GM23338 (cell line): ENCODE measurements around the gene CCDC188.

Experiments used
- CREB1 ChIP-seq: fragments of 250-450 bp; sonication (Bioruptor Pico); IDR thresholded peaks from 2 replicates; pipeline ENCODE4 v1.5.0; 2020; ENCODE audit warnings: low read depth, mild to moderate bottlenecking, moderate library complexity
- CTCF ChIP-seq, 2 experiments: fragments of 200-600 bp in 1 of 2; sonication (generic) in 1 of 2; conservative IDR thresholded peaks; 2 replicates each; pipeline versions ENCODE4 v1.5.1 to v1.6.1; 2016 to 2017; ENCODE audit warnings: antibody characterized with exemption in 2 of 2, low read depth in 2 of 2, mild to moderate bottlenecking in 2 of 2, moderate library complexity in 1 of 2
- EZH2 ChIP-seq: fragments of 200-600 bp; sonication (generic); IDR thresholded peaks from one replicate; pipeline ENCODE4 v1.8.0; 2017; ENCODE audit warnings: antibody characterized with exemption, mild to moderate bottlenecking, low read depth; ENCODE audit not compliant: unreplicated experiment
- EZH2phosphoT487 ChIP-seq: fragments of 200-600 bp; sonication (generic); IDR thresholded peaks from one replicate; pipeline ENCODE4 v1.8.1; 2018; ENCODE audit warnings: antibody characterized with exemption; ENCODE audit not compliant: unreplicated experiment
- JUNB ChIP-seq: IDR thresholded peaks from one replicate; pipeline ENCODE4 v1.6.1; 2016; ENCODE audit warnings: antibody characterized with exemption; ENCODE audit not compliant: unreplicated experiment
- POLR2AphosphoS5 ChIP-seq: IDR thresholded peaks from 2 replicates; pipeline ENCODE4 v1.6.1; 2016; ENCODE audit warnings: antibody characterized with exemption, low read depth
- REST ChIP-seq: IDR thresholded peaks from one replicate; pipeline ENCODE4 v1.6.1; 2018; ENCODE audit warnings: antibody characterized with exemption; ENCODE audit not compliant: unreplicated experiment
- STAT1 ChIP-seq: IDR thresholded peaks from one replicate; pipeline ENCODE4 v1.6.1; 2016; ENCODE audit warnings: antibody characterized with exemption; ENCODE audit not compliant: unreplicated experiment
- ZNF114 ChIP-seq: fragments of 250-450 bp; sonication (Bioruptor Pico); IDR thresholded peaks from 2 replicates; pipeline ENCODE4 v1.5.0; 2020; ENCODE audit warnings: mild to moderate bottlenecking, moderate library complexity

GRCh38 chr22:20192293-20192971 is 41.6 kb upstream of the CCDC188 start:
- TF ChIP-seq CTCF (conservative IDR thresholded peaks at IDR 0.05; ENCODE audit: low read depth in 2 of 2) (no peak), EZH2phosphoT487 (no peak), EZH2 (no peak), POLR2AphosphoS5 (no peak), ZNF114 (CRISPR knock-in tag) (no peak), CREB1 (no peak), REST (no peak), JUNB (no peak), STAT1 (no peak)
